Fibroblast of skin of left biceps (primary cell): ENCODE measurements around the gene TMCC3.
"Not testable (repeated sequence)": the region's sequence is repeated elsewhere in the genome, so short reads cannot be mapped to it uniquely, and the experiment has no call there.

Source experiments
- DNase-seq, 2 experiments: peaks; one replicate each; pipeline ENCODE4 v3.0.0-alpha.2; 2013; ENCODE audit warnings: low read depth in 2 of 2

TMCC3 gene

GRCh38 chr12:94601307-94601706, 49.0 kb downstream of the TMCC3 start:
- DNase-seq, result not testable (repeated sequence)

DNA sequence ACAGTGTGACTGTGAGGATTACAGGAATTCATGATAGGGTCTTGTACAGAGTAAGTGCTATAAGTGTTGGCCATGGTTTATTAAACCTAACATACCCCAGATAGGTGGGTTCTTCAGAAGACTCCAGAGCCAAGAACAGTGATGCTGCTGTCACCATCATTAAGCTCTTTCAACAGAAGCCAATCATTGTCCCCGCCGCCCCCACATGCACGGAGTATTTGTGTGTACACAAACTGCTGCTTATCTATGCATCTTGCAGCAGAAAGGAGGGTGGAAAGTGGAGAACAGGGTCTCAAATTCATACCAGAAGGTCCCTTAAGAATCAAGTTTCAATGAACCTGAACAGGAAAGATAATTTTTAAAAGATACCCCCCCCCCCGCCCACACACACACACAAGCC, 51.2 kb downstream of the TMCC3 start:
- no peak for DNase-seq

- no peak for DNase-seq
These were observed 53.1 kb downstream of the TMCC3 start for GRCh38 chr12:94597268-94597667.

DNA sequence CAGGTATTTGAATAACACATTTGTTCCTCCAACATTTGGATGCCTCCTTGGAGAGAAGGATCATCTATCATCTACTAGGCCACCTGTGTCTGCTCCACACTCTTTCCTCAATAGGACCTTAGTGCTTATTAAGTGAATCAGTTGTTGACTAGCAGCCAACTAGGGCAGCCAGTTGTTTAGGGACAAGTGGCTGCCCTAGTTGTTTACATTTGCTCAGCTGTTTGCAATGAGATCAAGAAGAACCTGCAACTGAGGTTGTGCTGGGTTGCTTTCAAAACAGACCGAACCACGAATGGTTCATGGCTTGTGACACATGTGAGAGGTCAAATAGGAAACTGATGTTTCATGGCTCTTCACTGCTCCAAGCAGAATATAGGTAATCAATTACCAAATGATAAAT, 53.8 kb downstream of the TMCC3 start:
- no peak for DNase-seq

- DNase-seq, result no peak
These were observed 55.2 kb downstream of the TMCC3 start for GRCh38 chr12:94595152-94595551.

DNA sequence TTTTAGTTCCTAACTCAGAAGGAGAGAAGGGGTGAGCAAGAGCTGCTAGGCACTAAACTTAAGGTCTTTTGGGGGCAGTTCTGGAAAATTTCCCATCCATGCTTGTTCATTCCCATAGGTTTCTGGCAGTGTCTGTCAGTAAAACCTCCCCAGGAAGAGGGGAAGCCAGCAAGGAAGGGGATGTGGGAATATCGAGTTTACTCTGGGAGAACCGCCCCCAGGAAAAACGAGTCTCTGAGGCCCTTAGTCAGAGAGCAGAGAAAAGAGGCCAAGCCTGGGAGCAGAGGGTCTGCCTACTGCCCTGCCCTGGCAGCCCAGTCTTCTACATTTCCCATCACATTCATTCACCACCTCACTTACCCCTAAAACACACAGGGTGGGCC, 55.9 kb downstream of the TMCC3 start:
- DNase-seq, result no peak

- DNase-seq, result no peak
These were observed 56.4 kb downstream of the TMCC3 start for GRCh38 chr12:94593822-94594442.

DNA sequence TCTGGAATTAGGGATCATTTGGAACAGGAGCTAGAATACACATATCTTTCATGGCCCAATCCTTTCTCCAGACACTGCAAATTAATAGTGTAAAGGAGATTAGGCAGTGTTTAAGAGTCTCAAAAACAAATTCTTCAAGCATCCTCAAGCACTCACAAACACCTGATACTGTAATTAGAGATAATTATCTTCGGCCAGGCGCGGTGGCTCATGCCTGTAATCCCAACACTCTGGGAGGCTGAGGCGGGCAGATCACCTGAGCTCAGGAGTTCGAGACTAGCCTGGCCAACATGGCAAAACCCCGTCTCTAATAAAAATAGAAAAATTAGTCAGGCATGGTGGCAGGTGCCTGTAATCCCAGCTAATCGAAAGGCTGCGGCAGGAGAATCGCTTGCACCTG, 57.6 kb downstream of the TMCC3 start:
- not testable (repeated sequence) for DNase-seq

DNA sequence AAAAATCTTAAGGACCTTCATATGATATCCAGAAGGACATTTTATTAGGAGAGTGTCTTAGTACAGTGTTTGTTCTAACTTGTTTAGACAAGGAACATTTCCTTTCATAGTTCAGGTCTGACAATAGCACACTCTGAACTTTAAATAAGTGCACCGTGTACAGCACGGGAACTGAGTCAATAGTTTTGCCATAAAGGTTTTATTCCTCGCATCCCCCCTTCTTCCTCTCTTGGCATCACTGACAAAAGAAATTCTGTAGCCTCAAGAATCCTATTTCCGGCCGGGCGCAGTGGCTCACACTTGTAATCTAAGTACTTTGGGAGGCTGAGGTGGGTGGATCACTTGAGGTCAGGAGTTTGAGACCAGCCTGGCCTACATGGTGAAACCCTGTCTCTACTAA, 58.3 kb downstream of the TMCC3 start:
- DNase-seq, result no peak

DNA sequence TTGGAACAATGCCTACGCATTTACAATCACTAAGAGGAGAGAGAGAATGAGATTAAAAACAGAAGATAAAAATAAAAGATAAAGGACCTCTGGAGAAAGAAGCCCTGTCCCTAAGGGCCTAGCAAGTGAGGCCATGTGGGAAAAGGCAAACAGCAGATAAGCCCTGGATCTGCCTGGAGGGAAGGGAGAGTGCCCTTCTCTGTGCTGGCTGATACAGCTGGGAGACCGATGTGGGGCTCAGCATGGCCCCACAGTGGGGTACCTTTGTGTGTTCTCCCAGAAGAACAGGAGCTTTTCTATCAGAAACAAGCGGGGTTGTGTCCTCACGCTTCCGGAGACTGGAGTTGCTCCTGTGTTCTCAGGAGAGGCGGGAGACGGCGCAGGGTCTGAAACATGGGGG, 59.9 kb downstream of the TMCC3 start:
- no peak for DNase-seq

GRCh38 chr12:94589591-94590001, 60.8 kb downstream of the TMCC3 start:
- no peak for DNase-seq

- no peak for DNase-seq
These were observed 62.0 kb downstream of the TMCC3 start for GRCh38 chr12:94588346-94588745.

- no peak for DNase-seq
These were observed 62.8 kb downstream of the TMCC3 start for GRCh38 chr12:94587266-94588241.

DNA sequence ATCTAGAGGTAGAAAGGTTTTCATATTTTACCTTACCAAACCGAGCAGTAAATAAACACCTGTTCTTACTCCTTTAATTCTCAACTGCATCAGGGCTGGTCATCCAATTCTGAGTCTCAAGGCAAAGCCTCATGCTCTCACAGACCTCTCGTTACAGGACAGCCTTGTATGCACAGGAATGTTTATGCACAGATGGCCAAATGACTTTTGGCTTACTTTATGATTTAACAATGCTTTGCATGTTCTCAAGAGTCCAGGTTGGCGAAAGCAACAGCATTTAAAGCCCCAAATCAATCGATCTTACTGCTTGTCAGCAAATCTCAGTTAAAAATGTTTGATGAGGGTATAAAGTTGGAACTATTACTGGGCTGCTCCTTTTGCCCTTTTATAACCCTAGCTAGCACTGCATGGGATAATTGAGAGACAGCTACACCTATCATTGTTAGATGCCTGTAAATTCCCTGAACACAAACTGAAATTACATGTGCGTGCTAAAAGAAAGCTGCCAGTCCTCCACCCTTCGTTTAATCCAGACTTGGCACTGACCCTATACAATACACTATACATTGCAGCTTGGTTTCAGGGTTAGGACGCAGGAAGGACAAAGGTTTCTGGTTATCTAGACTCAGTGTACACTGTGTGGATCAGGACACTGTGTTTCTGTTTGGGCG, 63.6 kb downstream of the TMCC3 start:
- no peak for DNase-seq

GRCh38 chr12:94585626-94586025, 64.7 kb downstream of the TMCC3 start:
- no peak for DNase-seq

DNA sequence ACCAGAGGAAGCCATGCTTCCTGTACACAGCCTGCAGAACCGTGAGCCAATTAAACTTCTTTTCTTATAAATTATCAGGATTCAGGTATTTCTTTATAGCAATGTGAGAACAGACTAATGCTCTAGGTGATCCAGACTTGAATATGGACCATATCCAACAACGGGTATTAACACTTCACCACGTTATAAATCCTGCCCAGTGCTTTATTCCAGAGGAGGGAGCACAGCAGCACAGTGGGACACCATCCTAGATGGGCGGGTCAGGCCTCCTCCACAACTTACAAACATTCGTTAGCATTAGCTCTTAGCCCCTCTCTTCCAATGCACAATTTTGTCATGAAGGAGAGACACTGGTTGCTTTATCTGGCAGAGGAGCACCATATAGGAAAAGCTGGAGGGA, 66.0 kb downstream of the TMCC3 start:
- DNase-seq, result no peak

DNA sequence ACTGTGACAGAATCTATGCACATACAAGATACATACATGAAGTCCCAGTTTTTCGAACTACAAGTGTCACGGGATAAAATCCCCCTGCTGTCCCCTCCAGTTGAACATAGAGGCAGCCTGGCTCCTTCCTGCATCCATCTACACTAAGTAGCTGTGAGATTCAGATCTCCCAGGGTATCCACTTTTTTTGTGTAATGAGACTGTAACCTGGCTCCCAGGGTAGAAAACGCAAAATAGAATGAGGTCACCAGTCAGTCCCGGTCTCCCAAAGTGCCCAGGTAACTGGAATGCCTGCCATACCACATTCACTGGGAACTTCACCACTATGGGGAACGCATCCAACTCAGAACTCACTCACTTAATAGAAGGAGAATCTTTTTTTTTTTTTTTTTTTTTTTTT, 67.8 kb downstream of the TMCC3 start:
- DNase-seq, result no peak

DNA sequence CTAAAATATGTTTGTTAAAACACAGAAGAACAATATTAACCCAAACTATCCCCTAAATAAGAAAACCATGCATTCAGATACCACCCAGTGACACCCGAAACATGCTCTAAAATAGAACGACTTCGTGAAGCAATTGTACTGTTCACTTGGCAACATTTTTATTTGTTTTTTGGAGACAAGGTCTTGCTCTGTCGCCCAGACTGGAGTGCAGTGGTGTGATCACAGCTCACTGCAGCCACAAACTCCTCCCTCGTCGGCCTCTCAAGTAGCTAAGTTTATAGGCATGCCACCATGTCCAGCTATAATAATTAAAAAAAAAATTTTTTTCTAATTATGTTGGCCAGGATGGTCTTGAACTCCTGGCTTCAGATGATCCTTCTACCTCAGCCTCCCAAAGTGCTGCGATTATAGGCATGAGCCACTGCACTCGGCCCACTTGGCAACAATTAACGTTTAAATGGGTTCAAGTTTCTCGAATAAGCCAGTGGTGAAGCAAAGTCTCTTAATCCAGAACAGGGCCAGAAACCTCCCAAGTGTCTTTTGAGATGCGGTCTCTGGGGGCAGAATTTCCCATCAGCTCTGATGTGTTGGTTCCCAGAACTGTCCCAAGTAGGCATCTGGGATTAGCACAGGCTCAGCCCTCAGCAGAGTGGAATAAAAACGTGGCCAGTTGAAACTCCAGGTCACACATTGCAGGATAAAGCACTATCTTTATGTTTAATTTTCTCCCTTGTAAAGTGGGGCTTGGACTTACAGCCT, 74.5 kb downstream of the TMCC3 start:
- no peak for DNase-seq

DNA sequence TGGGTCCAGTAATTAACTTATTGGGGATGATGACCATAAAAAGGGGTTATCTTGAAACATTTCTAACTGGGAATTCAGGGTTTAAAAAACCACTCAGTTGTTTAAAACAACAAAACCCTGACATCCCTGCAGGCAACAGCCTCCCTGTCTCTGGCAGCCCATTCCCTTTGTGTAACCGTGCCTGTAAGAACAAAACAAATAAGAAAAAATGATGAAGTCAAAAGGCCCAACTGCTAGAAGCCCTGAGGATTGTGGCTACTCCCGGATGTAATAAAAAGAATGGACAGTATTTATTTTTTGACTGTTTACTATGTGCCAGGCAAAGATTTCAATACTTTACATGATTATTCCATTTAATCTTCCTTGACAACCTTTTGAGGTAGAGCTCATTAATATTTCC, 75.3 kb downstream of the TMCC3 start:
- no peak for DNase-seq

DNA sequence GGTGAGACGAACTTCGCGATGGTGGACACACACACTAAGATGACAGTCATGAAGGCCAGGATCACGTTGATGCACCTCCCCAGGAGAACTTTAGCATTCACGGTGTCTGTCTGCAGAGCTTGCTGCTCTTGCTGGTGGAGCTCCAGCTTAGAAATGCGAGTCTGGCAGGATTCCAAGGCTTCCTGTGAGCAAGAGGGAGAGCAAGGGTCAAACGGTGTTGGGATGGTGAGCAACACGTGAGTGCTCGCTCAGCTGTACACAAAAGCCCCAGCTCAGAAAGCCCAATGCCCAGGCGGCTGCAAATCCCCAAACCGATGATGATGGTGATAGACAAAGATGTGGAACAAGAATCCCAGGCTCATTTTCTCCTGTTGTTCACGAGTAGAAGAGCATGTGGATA, 78.8 kb downstream of the TMCC3 start:
- DNase-seq, result no peak

- no peak for DNase-seq
These were observed 80.2 kb downstream of the TMCC3 start for GRCh38 chr12:94570161-94570560.

DNA sequence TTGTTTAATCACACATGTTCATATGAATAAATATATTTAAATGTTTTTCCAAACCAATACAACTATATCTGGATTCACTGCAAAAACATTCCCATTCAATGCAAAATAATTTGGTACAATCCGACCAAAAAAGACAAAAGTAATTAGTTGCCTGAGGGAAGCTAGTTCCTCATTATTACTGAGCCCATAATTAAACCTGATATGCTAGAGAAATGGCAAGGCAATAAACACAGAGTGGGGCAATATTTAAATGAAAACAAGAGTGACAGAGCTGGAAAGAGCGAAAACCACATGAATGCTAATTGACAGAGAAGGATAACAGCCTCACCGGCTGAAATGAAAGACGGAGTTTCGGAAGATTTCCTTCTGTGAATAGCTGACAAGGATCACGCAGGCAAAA, 82.6 kb downstream of the TMCC3 start:
- no peak for DNase-seq
